ENCODE measurements around the gene STAT6.

STAT6 gene

DNA sequence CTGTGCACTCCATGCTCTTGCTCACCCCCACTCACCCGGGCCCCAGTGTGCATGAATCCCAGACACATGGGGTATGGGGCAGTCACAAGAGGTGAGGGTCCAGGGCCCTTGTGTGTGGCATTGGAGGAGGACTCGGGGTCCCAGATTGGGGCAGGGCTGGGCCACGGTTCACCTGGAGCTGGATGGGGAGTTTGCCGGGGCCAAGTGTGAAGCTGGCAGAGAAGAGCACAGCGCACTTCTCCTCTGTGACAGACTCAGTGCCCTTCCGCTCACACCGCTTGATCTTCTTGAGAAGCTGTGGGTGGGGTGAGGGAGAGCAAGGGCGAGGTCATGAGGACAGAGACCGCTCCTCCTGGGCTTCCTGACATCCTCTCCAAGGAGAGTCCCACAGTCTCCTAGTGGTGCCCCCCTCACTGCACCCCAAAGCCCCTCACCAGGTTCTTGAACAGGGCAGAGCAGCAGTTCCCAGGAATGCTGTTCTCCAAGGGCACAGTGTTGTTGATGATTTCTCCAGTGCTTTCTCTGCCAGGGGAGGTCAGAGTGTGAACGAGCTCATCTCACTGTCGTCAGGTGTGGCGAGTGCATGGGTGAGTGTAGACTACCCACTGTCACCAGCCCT is 6.8 kb downstream of the STAT6 start:
- DNase-seq = no peak

DNA sequence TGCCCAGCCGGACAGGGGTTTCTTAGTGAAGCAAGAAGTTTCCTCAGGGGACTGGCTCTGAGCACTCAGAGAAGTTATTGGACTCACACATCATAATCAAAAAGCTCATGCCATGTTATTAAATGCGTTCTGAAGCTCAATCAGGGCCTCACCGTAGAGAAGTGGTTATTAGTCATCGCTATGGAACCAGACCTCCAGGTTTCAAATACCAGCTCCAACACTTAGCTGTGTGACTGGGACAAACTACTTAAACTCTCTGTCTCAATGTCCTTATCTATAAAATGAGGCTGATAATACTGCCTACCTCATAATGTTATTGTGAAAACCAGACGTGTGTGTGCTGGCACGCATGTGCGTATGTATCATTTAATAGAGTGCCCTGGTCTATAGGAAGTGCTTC is 7.3 kb downstream of the STAT6 start:
- no peak for DNase-seq

DNA sequence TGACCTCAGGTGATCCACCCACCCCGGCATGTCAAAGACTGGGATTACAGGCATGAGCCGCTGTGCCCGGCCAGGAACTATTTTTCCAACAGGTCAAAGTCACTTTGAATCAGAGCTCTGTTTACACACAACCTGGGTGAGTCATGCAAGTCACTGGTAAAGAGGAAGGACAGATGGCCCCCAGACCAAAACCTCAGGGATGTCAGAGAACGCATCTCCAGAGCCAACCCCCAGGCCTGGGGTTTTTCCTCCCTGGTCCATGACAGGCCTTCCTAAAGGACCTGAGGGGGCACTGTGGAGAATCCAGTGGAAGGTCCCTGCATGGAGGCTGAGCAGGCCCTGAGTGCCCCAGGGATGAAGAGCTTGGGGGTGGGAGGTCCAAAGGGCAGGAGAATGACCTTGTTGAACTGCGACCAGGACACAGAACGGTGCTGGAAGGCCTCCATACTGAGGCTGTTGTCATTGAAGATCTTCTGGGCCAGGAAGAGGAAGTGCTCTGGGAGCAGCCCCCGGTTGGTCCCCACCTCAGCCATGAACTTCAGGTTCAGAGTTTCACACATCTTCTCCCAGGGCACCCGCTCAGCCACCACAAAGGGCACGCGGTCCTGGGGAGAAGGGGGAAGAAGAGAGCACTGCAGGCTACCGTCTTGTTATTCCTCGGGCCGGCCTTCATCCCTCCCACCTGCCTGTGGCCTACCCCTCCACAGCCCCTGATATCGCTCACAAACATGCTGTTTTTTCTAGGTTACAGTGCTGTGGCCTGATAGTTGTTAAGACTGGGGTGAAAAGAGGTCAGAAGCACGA is 9.1 kb downstream of the STAT6 start:
- no peak for DNase-seq

DNA sequence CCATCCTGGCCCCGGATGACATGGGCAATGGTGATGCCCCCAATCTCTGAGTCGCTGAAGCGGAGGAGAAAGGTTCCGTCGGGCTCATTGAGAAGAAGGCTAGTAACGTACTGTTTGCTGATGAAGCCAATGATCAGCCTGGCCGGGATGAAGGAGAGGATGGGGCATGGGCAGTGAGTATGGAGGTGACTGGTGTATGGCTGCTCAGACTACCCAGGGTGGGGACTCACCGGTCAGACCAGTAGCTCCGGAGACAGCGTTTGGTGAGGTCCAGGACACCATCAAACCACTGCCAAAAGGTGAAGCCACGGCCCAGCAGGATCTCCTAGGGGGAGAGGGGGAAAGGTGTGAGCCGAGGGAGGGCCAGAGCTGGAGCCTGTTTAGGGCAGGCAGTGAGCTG is 11.4 kb downstream of the STAT6 start:
- DNase-seq = no peak

DNA sequence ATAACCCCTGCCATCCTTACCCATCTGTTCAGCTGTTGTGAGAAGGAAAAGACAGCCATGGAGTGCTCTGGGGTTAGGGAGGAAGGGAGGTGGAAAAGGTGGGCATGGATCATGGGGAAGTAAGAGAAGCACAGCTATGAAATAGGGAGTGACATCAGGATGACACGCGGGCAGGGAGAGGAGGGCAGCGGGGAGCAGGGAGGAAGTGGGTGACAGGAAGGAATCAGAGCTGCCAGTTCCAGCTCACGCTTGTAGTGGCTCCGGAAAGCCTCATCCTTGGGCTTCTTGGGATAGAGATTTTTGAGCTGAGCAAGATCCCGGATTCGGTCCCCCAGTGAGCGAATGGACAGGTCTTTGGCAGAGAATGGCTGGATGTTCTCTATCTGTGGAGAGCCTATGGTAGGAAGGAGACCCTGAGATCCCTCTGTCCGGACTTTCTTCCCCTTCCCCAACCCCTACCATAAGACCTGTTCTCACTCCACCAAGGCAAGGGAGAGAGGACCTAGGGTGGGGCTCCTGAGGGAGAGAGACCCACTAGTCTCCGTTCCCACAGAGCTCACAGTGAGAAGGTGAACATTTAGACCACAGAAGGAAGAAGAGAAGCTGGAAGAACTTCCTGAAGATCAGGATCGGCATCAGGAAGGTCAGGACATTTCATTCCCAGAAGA is 12.0 kb downstream of the STAT6 start:
- DNase-seq = no peak

DNA sequence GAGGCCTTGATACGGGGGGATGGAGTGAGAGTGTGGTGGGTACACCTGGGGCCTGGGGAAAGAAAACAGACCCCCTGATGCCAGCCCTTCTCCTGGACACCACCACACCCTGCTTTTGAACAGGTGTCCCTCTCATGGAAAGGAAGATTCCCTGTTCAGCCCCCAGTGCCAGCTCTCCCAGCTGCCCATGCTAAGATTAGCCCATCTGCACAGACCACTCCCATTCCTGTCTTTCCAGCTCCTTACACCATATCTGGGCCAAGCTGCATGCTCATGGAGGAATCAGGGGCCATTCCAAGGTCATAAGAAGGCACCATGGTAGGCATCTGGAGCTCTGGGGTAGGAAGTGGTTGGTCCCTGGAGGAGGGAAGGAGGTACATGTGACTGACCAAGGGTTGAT is 12.6 kb downstream of the STAT6 start:
- no peak for DNase-seq

DNA sequence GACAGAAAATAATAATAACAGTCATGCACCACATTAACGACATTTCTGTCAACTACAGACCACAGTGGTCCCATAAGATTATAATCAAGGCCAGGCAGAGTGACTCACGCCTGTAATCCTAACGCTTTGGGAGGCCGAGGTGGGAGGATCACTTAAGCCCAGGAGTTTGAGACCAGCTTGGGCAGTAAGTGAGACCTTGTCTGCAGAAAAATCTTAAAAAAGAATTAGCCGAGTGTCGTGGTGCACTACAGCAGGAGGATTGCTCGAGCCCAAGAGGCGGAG is 13.7 kb downstream of the STAT6 start:
- no peak for DNase-seq

DNA sequence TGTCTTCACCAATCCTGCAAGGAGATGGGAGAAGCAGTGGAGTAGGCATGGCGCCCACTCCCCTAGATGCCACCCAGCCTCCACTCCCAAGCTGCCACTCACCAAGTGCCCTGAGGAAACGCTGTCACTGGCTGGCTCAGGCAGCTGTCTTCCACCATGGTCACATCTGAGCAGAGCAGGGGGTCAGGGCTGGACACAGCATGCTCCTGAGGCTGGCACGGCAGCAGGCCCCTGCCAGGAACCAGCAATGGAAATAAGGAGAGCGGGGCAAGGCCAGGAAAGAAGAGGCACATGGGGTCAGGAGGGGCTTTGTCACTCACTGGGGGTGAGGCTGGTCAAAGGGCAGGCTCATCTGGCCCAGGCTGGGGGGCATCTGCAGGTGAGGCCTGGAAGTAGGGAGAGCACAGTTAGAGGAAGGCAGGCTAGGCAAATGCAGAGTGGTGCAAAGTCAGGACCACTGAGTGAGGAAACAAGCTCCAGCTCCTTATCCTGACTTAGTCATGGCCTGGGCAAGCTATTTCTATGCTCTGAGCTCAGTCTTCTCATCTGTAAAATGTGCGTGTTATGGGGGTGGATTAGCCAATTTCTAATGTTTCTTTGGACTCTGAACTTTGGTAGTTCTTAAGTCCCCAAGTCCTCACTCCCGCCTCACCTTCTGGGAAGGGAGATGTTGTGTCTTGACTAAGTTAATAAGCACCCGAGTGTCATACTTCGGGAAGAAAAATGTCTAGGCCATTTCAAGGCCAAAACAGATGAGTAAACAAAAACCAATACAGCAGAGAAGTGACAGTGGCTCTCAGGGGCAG is 14.2 kb downstream of the STAT6 start:
- no peak for DNase-seq

DNA sequence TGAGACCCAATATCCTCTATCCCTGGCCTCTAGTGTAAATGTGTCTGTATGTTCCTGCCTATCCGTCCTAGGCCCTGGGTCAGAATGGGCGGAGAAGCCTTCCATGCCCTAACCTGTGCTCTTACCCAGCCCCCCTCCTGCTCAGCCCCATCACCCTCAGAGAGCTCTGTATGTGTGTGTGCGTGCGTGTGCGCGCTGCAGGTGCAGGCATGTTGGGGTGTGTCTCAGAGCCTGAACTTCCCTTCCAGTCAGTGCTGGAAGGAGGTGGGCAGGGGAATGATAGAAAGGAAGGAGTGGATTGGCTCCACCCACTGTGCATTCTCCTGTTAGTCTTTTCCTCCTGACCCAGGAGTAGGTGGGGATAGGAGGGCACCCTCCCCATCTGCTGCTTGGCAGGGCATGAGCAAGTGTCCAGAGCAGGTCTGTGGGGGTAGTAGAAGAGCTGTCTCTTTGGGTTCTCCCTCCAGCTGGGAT is 15.0 kb downstream of the STAT6 start:
- DNase-seq = no peak

DNA sequence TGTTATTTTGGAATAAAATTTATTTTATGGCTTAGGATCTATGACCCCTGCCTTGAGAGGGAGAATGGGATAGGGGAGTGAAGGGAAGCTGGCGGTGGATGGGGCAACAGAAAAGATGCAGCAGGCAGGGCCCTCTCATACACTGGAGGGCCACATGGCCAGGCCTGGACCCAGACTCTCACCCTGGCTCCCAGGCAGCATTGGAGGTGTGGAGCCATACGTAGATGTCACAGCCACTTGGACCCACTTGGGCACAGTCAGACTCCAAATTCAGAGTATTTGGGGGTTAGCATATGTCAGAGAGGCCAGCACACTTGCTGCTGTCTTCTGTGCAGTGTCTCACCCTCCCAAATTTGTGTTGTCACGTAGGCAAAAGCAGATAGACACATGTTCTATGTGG is 15.7 kb downstream of the STAT6 start:
- no peak for DNase-seq

DNA sequence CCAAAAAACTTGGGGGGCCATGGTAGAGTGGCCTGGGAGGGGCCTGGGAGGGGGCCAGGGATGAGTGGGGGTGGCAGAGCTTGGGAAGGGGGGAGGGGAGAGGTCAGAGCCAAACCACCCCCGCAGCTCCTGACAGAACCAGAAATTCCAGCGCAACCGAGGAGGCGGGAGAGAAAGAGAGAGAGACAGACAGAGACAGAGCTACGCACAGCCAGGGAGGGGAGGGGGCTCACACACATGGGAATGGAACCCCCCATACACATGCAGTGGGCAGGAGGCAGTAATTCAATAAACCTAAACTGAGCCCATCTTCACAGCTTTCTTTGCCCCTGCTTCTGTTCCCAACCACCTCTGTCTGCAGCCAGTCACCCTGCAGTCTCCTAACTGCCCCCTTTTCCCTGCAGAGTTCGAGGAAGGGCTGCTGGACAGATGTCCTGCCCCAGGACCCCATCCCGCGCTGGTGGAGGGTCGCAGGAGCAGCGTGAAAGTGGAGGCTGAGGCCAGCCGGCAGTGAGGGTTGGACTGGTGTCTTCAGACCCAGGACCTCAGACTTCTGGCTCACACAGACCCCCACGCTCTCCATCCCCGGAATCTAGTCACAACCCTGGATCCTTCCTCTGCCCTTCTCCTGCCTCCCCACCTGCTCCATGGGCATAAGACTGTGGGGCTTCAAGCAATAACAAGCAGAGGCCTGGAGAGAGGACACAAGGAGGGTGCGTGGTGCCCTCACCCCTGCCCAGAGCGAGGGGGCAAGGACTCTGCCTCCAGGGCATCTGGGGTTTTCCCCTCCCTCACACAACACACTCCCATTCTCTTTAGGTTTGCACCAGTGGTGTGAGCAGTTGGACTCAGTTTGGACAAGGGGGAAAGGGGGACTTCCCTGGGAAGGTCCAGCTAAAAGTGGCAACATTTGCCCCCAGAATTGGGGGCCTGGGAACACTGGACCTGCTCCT is 16.7 kb downstream of the STAT6 start:
- DNase-seq = no peak

DNA sequence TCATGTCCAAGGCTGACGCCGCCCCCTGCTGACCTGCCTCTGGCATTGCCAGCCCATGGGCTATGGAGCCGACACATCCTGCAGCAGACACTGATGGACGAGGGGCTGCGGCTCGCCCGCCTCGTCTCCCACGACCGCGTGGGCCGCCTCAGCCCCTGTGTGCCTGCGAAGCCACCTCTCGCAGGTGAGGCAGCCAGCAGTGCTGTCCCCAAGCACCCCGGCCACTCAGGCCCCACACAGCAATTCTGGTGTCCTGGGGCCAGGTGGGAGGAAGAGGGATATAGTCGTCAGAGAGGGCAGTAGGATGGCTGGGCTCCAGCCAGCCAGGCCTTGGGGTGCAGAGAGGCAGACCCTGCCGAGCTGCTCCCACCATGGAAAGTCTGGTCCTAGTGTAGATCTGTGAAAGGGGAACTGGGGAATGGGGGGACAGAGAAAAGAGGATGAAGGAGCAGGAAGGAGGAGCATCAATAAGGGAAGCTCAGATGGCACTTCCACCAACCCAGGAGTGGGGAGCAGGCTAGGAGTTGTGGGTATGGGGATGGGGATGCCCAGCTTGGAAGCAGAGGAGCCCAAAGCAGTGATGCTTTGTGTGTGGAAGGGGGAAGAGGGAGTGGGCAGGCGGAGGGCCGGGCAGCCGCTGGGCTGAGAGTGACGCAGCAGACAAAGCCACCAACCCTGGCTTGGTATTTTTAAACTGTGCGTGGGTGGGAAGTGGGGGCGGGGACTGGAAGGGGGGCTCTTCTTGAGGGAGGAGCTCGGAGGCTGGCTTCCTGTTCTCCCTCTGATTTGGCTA is 17.6 kb downstream of the STAT6 start:
- DNase-seq = peak; percentile 52

DNA sequence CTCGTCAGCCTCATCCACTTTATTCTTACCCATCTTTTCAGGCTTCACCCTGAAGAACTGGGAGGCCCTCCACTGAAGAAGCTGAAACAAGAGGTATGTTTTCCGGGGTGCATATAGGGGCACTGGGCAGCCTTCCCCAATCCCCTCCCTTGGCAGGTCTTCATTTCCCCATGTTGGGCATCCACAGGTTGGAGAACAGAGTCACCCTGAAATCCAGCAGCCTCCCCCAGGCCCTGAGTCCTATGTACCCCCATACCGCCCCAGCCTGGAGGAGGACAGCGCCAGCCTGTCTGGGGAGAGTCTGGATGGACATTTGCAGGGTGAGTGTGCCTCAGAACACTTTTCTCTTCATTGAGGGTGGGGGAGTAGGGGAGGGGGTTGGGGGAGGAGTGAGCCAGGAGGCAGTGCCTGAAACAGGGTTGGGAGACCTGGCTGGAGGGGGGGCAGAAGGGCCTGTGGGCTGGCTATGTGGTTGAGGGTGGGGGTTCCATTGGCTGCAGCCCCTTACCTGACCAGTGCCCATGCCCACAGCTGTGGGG is 18.2 kb downstream of the STAT6 start:
- no peak for DNase-seq

DNA sequence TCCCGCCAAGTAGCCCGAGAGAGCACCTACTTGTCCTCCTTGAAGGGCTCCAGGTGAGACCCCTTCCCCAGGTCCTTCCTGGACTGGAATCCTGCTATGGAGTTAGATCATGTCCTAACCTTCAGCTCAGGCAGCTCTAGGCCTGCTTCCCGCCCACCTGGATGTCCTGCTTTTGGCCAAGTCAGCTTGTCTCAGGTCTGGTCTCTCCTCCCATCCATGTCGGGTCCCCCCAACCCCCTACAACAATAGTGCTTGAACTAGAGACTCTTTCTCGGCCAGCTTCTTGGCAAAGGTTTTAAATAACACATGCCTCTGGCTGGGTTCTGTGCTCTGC is 18.7 kb downstream of the STAT6 start:
- DNase-seq = no peak

DNA sequence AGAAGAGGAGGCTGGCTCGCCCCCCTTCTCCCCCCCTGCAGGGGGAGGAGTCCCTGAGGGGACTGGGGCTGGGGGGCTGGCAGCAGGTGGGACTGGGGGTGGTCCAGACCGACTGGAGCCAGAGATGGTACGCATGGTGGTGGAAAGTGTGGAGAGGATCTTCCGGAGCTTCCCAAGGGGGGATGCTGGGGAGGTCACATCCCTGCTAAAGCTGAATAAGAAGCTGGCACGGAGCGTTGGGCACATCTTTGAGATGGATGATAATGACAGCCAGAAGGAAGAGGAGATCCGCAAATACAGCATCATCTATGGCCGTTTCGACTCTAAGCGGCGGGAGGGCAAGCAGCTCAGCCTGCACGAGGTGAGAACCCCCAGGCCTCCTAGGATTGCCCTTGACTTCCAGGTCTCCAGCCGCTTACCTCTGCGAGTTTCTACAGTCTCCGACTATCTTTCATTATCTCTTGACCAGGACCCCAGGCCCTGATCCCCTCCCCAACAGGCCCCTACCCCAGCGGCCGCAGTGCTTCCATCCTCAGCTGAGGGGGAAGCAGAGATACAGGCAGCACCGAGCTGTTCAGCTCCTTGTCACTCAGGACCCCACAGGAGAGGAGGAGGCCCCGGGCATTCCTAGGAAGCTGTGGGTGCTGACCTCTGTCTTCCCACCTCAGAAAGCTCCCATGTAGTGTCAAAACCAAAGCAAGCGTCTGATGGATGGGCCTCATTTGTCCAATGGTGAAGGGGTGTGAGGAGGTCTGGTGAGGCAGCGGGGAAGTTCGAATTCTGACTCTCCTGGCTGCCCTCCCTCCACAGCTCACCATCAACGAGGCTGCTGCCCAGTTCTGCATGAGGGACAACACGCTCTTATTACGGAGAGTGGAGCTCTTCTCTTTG is 19.3 kb downstream of the STAT6 start:
- no peak for DNase-seq

DNA sequence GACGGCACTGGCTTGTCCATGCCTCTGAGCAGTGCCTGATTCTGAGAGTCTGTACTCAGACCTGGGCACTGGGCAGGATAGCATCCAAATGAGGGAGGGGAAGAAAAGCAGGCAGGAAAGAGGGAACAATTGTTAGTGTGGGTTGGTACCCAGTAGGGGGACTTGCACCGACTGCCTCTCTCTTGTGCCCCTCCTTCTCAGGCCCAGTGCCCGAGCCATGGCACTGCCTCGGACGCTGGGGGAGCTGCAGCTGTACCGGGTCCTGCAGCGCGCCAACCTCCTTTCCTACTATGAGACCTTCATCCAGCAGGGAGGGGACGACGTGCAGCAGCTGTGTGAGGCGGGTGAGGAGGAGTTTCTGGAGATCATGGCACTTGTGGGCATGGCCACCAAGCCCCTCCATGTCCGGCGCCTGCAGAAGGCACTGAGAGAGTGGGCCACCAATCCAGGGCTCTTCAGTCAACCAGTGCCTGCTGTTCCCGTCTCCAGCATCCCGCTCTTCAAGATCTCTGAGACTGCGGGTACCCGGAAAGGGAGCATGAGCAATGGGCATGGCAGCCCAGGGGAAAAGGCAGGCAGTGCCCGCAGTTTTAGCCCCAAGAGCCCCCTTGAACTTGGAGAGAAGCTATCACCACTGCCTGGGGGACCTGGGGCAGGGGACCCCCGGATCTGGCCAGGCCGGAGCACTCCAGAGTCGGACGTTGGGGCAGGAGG is 20.1 kb downstream of the STAT6 start:
- DNase-seq = no peak

DNA sequence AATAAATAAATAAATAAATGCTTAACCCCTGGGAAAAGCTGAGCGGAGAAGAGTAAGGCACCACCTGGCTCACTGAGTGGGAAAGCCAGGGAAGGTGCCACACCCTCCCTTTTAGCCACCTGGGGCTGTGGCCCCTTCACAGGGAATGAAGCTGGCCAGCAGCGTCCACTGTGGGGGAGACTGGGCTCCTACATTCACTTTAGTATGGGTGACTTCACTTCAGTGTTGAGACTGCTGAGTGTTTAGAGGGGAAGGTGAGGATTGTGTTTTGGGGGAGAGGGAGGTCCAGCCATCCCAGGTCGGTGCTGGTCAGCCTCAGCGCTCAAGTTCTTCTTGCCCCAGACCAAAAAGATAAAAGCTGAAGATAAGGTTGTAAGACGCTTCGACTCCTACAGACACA is 20.7 kb downstream of the STAT6 start:
- DNase-seq = no peak

DNA sequence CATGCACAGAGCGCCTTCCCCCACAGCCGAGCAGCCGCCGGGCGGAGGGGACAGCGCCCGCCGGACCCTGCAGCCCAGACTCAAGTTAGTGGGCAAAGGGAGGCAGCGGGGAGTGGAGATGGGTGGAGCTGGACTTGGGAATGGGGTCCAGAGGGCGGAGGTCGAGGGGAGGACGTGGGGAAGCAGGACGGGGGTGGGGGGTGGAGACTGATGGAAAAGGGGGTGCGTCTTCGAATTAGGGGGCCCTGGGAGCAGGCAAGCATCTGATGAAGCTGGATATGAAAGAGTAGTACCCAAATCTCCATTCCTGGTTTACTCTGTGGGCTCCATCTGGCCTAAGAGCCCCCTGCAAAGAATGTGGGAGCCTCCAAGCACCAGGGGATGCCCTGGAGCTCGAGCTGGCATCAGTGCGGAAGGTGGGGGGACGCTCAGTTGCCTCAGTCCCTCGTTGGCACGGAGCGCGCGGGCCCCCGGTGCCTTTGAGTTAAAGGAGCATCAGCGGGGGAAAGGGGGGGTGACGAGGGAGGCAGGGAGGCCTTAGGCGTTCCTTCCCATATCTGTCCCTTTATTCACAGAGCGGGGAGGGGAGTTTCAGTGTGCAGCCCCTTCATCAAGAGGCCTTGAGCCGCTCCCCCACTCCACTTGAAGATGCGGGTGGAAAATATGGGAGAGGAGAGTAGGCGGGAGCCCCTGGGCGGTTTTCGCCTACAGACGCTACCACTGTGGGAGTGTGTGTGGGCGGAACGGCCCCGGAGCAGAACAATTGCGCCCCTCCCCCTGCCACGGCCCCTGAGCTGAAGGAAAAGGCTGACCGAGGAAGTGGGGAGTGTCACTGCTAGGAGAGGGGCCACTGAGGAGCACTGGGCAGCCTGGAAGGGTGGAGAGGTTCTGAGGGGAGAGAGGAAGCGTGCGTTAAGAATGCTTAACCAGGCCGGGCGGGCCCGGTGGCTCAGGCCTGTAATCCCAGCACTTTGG is 21.6 kb downstream of the STAT6 start:
- peak; percentile 86 for DNase-seq

Data from right kidney (tissue), 1 donor.